ENCODE measurements around the gene TAOK1.
A peak's percentile ranks its signal among the peaks of the same experiment; 100 is the strongest.

The TAOK1 gene

GRCh38 chr17:29595107-29595942 is 205.2 kb downstream of the TAOK1 start (continued):
- TF ChIP-seq ZNF148 (tag by site-specific recombination; IDR thresholded peaks at IDR 0.05; ENCODE audit: borderline replicate concordance) (no peak), EGR2 (tag by site-specific recombination; IDR thresholded peaks at IDR 0.05; ENCODE audit: low read depth) (0 out of 2 replicates have a peak, but pooled peaks have one; percentile 35), ZNF214 (tag by site-specific recombination; IDR thresholded peaks at IDR 0.05; ENCODE audit: borderline replicate concordance) (no peak), SCRT2 (tag by site-specific recombination; IDR thresholded peaks at IDR 0.05) (no peak), ZBTB17 (tag by site-specific recombination; IDR thresholded peaks at IDR 0.05) (peak; percentile 68), KLF10 (tag by site-specific recombination; IDR thresholded peaks at IDR 0.05) (no peak), KLF17 (tag by site-specific recombination; IDR thresholded peaks at IDR 0.05) (no peak), ZNF239 (tag by site-specific recombination; IDR thresholded peaks at IDR 0.05) (no peak), ZBTB21 (tag by site-specific recombination; IDR thresholded peaks at IDR 0.05) (no peak), TCF7L2 (IDR thresholded peaks at IDR 0.05; ENCODE audit: borderline replicate concordance, low read depth, low read length) (no peak), SP7 (tag by site-specific recombination; IDR thresholded peaks at IDR 0.05) (no peak), ZSCAN4 (tag by site-specific recombination; IDR thresholded peaks at IDR 0.05) (no peak), ZFP41 (tag by site-specific recombination; IDR thresholded peaks at IDR 0.05; ENCODE audit: borderline replicate concordance) (no peak), ZNF792 (tag by site-specific recombination; IDR thresholded peaks at IDR 0.05) (no peak), IKZF3 (tag by site-specific recombination; IDR thresholded peaks at IDR 0.05) (0 out of 2 replicates have a peak, but pooled peaks have one; percentile 38), ZFP3 (tag by site-specific recombination; IDR thresholded peaks at IDR 0.05; ENCODE audit: low read depth) (no peak)
- TF ChIP-seq, protein P1, sequence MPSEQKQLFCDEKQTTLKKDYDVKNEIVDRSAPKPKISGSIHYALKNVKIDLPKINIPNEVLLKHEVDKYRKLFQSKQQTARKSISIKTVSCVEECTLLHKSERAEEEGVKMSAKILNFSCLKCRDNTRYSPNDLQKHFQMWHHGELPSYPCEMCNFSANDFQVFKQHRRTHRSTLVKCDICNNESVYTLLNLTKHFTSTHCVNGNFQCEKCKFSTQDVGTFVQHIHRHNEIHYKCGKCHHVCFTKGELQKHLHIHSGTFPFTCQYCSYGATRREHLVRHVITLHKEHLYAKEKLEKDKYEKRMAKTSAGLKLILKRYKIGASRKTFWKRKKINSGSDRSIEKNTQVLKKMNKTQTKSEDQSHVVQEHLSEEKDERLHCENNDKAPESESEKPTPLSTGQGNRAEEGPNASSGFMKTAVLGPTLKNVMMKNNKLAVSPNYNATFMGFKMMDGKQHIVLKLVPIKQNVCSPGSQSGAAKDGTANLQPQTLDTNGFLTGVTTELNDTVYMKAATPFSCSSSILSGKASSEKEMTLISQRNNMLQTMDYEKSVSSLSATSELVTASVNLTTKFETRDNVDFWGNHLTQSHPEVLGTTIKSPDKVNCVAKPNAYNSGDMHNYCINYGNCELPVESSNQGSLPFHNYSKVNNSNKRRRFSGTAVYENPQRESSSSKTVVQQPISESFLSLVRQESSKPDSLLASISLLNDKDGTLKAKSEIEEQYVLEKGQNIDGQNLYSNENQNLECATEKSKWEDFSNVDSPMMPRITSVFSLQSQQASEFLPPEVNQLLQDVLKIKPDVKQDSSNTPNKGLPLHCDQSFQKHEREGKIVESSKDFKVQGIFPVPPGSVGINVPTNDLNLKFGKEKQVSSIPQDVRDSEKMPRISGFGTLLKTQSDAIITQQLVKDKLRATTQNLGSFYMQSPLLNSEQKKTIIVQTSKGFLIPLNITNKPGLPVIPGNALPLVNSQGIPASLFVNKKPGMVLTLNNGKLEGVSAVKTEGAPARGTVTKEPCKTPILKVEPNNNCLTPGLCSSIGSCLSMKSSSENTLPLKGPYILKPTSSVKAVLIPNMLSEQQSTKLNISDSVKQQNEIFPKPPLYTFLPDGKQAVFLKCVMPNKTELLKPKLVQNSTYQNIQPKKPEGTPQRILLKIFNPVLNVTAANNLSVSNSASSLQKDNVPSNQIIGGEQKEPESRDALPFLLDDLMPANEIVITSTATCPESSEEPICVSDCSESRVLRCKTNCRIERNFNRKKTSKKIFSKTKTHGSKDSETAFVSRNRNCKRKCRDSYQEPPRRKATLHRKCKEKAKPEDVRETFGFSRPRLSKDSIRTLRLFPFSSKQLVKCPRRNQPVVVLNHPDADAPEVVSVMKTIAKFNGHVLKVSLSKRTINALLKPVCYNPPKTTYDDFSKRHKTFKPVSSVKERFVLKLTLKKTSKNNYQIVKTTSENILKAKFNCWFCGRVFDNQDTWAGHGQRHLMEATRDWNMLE (tag by site-specific recombination; conservative IDR thresholded peaks at IDR 0.05; ENCODE audit: low read depth) = no peak
- TF ChIP-seq, protein P2, sequence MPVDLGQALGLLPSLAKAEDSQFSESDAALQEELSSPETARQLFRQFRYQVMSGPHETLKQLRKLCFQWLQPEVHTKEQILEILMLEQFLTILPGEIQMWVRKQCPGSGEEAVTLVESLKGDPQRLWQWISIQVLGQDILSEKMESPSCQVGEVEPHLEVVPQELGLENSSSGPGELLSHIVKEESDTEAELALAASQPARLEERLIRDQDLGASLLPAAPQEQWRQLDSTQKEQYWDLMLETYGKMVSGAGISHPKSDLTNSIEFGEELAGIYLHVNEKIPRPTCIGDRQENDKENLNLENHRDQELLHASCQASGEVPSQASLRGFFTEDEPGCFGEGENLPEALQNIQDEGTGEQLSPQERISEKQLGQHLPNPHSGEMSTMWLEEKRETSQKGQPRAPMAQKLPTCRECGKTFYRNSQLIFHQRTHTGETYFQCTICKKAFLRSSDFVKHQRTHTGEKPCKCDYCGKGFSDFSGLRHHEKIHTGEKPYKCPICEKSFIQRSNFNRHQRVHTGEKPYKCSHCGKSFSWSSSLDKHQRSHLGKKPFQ (tag by site-specific recombination; IDR thresholded peaks at IDR 0.05) = peak; percentile 79; the same call in 1 of the 2 replicates
- TF ChIP-seq, protein P3, sequence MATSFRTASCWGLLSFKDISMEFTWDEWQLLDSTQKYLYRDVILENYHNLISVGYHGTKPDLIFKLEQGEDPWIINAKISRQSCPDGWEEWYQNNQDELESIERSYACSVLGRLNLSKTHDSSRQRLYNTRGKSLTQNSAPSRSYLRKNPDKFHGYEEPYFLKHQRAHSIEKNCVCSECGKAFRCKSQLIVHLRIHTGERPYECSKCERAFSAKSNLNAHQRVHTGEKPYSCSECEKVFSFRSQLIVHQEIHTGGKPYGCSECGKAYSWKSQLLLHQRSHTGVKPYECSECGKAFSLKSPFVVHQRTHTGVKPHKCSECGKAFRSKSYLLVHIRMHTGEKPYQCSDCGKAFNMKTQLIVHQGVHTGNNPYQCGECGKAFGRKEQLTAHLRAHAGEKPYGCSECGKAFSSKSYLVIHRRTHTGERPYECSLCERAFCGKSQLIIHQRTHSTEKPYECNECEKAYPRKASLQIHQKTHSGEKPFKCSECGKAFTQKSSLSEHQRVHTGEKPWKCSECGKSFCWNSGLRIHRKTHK (tag by site-specific recombination; IDR thresholded peaks at IDR 0.05) = no peak

All from HEK293 (cell line).